HG02870 (cell line): Measurements from ENCODE around the gene PFDN1.
"Not testable (repeated sequence)": the region's sequence is repeated elsewhere in the genome, so short reads cannot be mapped to it uniquely, and the experiment has no call there.

ENCODE experiments used
- ATAC-seq: cut with Tn5 transposase; IDR thresholded peaks from one replicate; pipeline ENCODE4 v1.9.1; 2021; ENCODE audit warnings: mild to moderate bottlenecking, moderate library complexity; ENCODE audit not compliant: unreplicated experiment

Gene PFDN1

GRCh38 chr5:140217299-140218026 lies 85.4 kb downstream of the PFDN1 start:
- no peak for ATAC-seq

GRCh38 chr5:140216478-140217074 lies 86.3 kb downstream of the PFDN1 start:
- no peak for ATAC-seq

- no peak for ATAC-seq
Observed at GRCh38 chr5:140215276-140215675, 87.6 kb downstream of the PFDN1 start.

- ATAC-seq: no peak
Observed at GRCh38 chr5:140214831-140215230, 88.1 kb downstream of the PFDN1 start.

- peak; percentile 94 for ATAC-seq
Observed at GRCh38 chr5:140213370-140213983, 89.4 kb downstream of the PFDN1 start.

GRCh38 chr5:140208065-140208464 lies 94.8 kb downstream of the PFDN1 start:
- no peak for ATAC-seq

- peak; percentile 55 for ATAC-seq
Observed at GRCh38 chr5:140207250-140207964, 95.5 kb downstream of the PFDN1 start.

GRCh38 chr5:140205952-140206351 lies 96.9 kb downstream of the PFDN1 start:
- no peak for ATAC-seq

- no peak for ATAC-seq
Observed at GRCh38 chr5:140205216-140205615, 97.7 kb downstream of the PFDN1 start.

GRCh38 chr5:140202610-140203009 lies 100.3 kb downstream of the PFDN1 start:
- ATAC-seq: no peak

GRCh38 chr5:140202078-140202477 lies 100.8 kb downstream of the PFDN1 start:
- ATAC-seq: no peak

GRCh38 chr5:140198915-140199314 lies 104.0 kb downstream of the PFDN1 start:
- ATAC-seq: not testable (repeated sequence)

- ATAC-seq: no peak
Observed at GRCh38 chr5:140197023-140197422, 105.9 kb downstream of the PFDN1 start.

- no peak for ATAC-seq
Observed at GRCh38 chr5:140196115-140196814, 106.6 kb downstream of the PFDN1 start.
